ENCODE data around the gene PEDS1. TPM values are rescaled to one million over a fixed set of nuclear protein-coding genes. Genes with fewer than 3 reads are reported as not detected.

The PEDS1 gene
- total RNA-seq, 1 donor from 2014 or later: 39.5 TPM

- no peak for ATAC-seq
- no peak for DNase-seq (ENCODE audit: low spot score)
These were observed 29.0 kb downstream of the PEDS1 start for GRCh38 chr20:50124496-50124895.

GRCh38 chr20:50123418-50123817 is 30.1 kb downstream of the PEDS1 start:
- intact Hi-C loops (cut with DNase I): loop anchor here (5.0 kb wide), 1 partner anchor 44 kb away; no protein-coding TSS in a partner anchor
- no peak for DNase-seq (ENCODE audit: low spot score)
- ATAC-seq: no peak

More at GRCh38 chr20:50124496-50124895, 29.0 kb downstream of the PEDS1 start:
- intact Hi-C loops (cut with DNase I): loop anchor here (5.0 kb wide), 1 partner anchor 43 kb away; no protein-coding TSS in a partner anchor

- no peak for DNase-seq (ENCODE audit: low spot score)
- no peak for ATAC-seq
- intact Hi-C loops (cut with DNase I): loop anchor here (5.0 kb wide), 1 partner anchor 45 kb away; no protein-coding TSS in a partner anchor
These were observed 30.8 kb downstream of the PEDS1 start for GRCh38 chr20:50122763-50123162.

- ATAC-seq (no peak), DNase-seq (ENCODE audit: low spot score) (no peak)
- intact Hi-C loops (cut with DNase I): loop anchor here (5.0 kb wide), 1 partner anchor 45 kb away; no protein-coding TSS in a partner anchor
These were observed 31.7 kb downstream of the PEDS1 start for GRCh38 chr20:50121858-50122271.

- DNase-seq (ENCODE audit: low spot score): no peak
- intact Hi-C loops (cut with DNase I): loop anchor here (5.0 kb wide), 1 partner anchor 46 kb away; no protein-coding TSS in a partner anchor
- peak; percentile 72 for ATAC-seq
These were observed 32.4 kb downstream of the PEDS1 start for GRCh38 chr20:50120935-50121693.

- DNase-seq (ENCODE audit: low spot score) (no peak), ATAC-seq (no peak)
- intact Hi-C loops (cut with DNase I): no loop called here
These were observed 35.3 kb downstream of the PEDS1 start for GRCh38 chr20:50118203-50118602.

GRCh38 chr20:50116368-50116999 is 37.0 kb downstream of the PEDS1 start:
- ATAC-seq: no peak
- DNase-seq (ENCODE audit: low spot score): no peak
- intact Hi-C loops (cut with DNase I): no loop called here

- ATAC-seq (peak; percentile 97), DNase-seq (ENCODE audit: low spot score) (peak; percentile 98)
- intact Hi-C loops (cut with DNase I): no loop called here
These were observed 37.7 kb downstream of the PEDS1 start for GRCh38 chr20:50115591-50116367.

GRCh38 chr20:50115041-50115512 is 38.4 kb downstream of the PEDS1 start:
- intact Hi-C loops (cut with DNase I): no loop called here
- peak; percentile 9 for DNase-seq (ENCODE audit: low spot score)
- ATAC-seq: no peak

GRCh38 chr20:50113420-50114224 is 39.9 kb downstream of the PEDS1 start:
- no peak for ATAC-seq
- intact Hi-C loops (cut with DNase I): no loop called here
- DNase-seq (ENCODE audit: low spot score): peak; percentile 41

- DNase-seq (ENCODE audit: low spot score) (peak; percentile 94), ATAC-seq (peak; percentile 89)
- intact Hi-C loops (cut with DNase I): no loop called here
These were observed 40.8 kb downstream of the PEDS1 start, which contains the start of gene UBE2V1 for GRCh38 chr20:50112512-50113419. Gene UBE2V1, minus strand, starts transcription at chr20:50113150. Its CDS starts 22 bp downstream, at chr20:50113128.

- intact Hi-C loops (cut with DNase I): no loop called here
- no peak for ATAC-seq
- peak; percentile 46 for DNase-seq (ENCODE audit: low spot score)
These were observed 41.6 kb downstream of the PEDS1 start for GRCh38 chr20:50111829-50112495.

GRCh38 chr20:50111120-50111828 is 42.2 kb downstream of the PEDS1 start:
- intact Hi-C loops (cut with DNase I): no loop called here
- peak; percentile 46 for DNase-seq (ENCODE audit: low spot score)
- no peak for ATAC-seq

GRCh38 chr20:50110141-50111047 is 43.1 kb downstream of the PEDS1 start:
- intact Hi-C loops (cut with DNase I): no loop called here
- DNase-seq (ENCODE audit: low spot score) (no peak), ATAC-seq (no peak)

- intact Hi-C loops (cut with DNase I): no loop called here
- ATAC-seq (no peak), DNase-seq (ENCODE audit: low spot score) (no peak)
These were observed 44.8 kb downstream of the PEDS1 start for GRCh38 chr20:50108556-50109235.
